AG04449 (cell line): ENCODE results near the gene MPZL2.

Experiments
- CTCF ChIA-PET: fragments of 350-600 bp; formaldehyde crosslinking; extraction: SDS; loops from one replicate; lab custom pipeline; 2021; ENCODE audit warnings: antibody characterized with exemption; lab: Yijun Ruan, JAX
- POLR2A ChIA-PET: fragments of 400-600, 350-600 bp; formaldehyde crosslinking; extraction: SDS; loops from one replicate; lab custom pipeline; 2020; ENCODE audit warnings: antibody characterized with exemption, inconsistent platforms; lab: Yijun Ruan, JAX
- DNase-seq: peaks from one replicate; pipeline ENCODE4 v3.0.0-alpha.2; 2010; ENCODE audit warnings: low read depth, low spot score
- H3K4me3 ChIP-seq: 2 replicates; pipeline ENCODE4 v1.5.1; 2011; ENCODE audit warnings: low read depth, mild to moderate bottlenecking, control low read depth, low read length
- CTCF ChIP-seq: IDR thresholded peaks from one replicate; pipeline ENCODE4 v1.5.1; 2011; ENCODE audit warnings: mild to moderate bottlenecking, moderate library complexity, low read length, control low read depth, inconsistent platforms; ENCODE audit not compliant: insufficient read depth; ENCODE audit errors: missing control alignments

The MPZL2 gene

GRCh38 chr11:118233850-118234249 is 30.2 kb downstream of the MPZL2 start:
- no peak for DNase-seq
- H3K4me3 ChIP-seq, result no peak overlapping the region
- ChIA-PET CTCF (no interaction called here), POLR2A (no interaction called here)
- no peak for TF ChIP-seq CTCF

- ChIA-PET POLR2A (no interaction called here), CTCF (no interaction called here)
- H3K4me3 ChIP-seq, result no peak overlapping the region
- TF ChIP-seq CTCF, result no peak
- no peak for DNase-seq
Measured at GRCh38 chr11:118233377-118233776, 30.7 kb downstream of the MPZL2 start.

GRCh38 chr11:118232659-118233058 is 31.4 kb downstream of the MPZL2 start:
- H3K4me3 ChIP-seq, result no peak overlapping the region
- ChIA-PET CTCF (no interaction called here), POLR2A (no interaction called here)
- DNase-seq, result no peak
- TF ChIP-seq CTCF, result no peak

GRCh38 chr11:118231461-118231860 is 32.6 kb downstream of the MPZL2 start:
- no peak overlapping the region for H3K4me3 ChIP-seq
- no peak for DNase-seq
- POLR2A ChIA-PET, result no interaction called here
- CTCF ChIA-PET, result no interaction called here
- no peak for TF ChIP-seq CTCF

- ChIA-PET POLR2A (no interaction called here), CTCF (interaction anchor here (1.0 kb wide), 1 partner anchor 32 kb away, joined by 3 read pairs; no protein-coding TSS in a partner anchor)
- no peak for TF ChIP-seq CTCF
- no peak for DNase-seq
- no peak overlapping the region for H3K4me3 ChIP-seq
Measured at GRCh38 chr11:118230088-118230487, 34.0 kb downstream of the MPZL2 start.

GRCh38 chr11:118229274-118229847 is 34.7 kb downstream of the MPZL2 start:
- no peak for TF ChIP-seq CTCF
- H3K4me3 ChIP-seq, result no peak overlapping the region
- POLR2A ChIA-PET, result no interaction called here
- CTCF ChIA-PET, result interaction anchor here (1.0 kb wide), 1 partner anchor 31 kb away, joined by 3 read pairs; no protein-coding TSS in a partner anchor
- no peak for DNase-seq
